IMR-90 (cell line): ENCODE measurements around the gene CAVIN2. TPM values are rescaled to one million over a fixed set of nuclear protein-coding genes. Genes with fewer than 3 reads are reported as not detected.

Experiments
- ATAC-seq: fragments of 200-7000 bp; cut with Tn5 transposase; 2 replicates; pipeline ENCODE4 v1.9.1; 2020; ENCODE audit warnings: low read depth, mild to moderate bottlenecking, moderate library complexity
- BruUV-seq: library from RNA; stranded (reverse); fragments of 400-500 nt; replicated peaks from 2 replicates; lab custom pipeline; 2021; lab: Mats Ljungman, UMichigan
- CTCF ChIA-PET: fragments of 300-600 bp; formaldehyde crosslinking; extraction: SDS; loops from one replicate; lab custom pipeline; 2021; ENCODE audit warnings: antibody characterized with exemption; lab: Yijun Ruan, JAX
- POLR2A ChIA-PET: fragments of 300-600 bp; sonication (Branson Sonifier 250); formaldehyde crosslinking; loops from one replicate; lab custom pipeline; 2022; ENCODE audit warnings: antibody characterized with exemption; ENCODE audit not compliant: unreplicated experiment; lab: Charles Lee
- DNase-seq: peaks from one replicate; pipeline ENCODE4 v3.0.0; 2013
- H2AFZ ChIP-seq: replicated peaks from 2 replicates; pipeline ENCODE3; 2013; ENCODE audit warnings: low read length, mild to moderate bottlenecking; ENCODE audit not compliant: poor library complexity
- H2AK5ac ChIP-seq: 2 replicates; pipeline ENCODE4 v1.6.1; 2013; ENCODE audit warnings: low read depth, low read length, inconsistent platforms
- H2AK9ac ChIP-seq: replicated peaks from 2 replicates; pipeline ENCODE3; 2013; ENCODE audit warnings: mild to moderate bottlenecking, low read depth, low read length, moderate library complexity; ENCODE audit not compliant: poor library complexity
- H2BK120ac ChIP-seq: 2 replicates; pipeline ENCODE4 v1.6.1; 2013; ENCODE audit warnings: low read depth, low read length, inconsistent platforms
- H2BK15ac ChIP-seq: 3 replicates; pipeline ENCODE4 v1.6.1; 2013; ENCODE audit warnings: low read depth, low read length, inconsistent platforms
- H2BK20ac ChIP-seq: 2 replicates; pipeline ENCODE4 v1.6.1; 2013; ENCODE audit warnings: low read depth, mild to moderate bottlenecking, inconsistent platforms, low read length, moderate library complexity
- H2BK5ac ChIP-seq: 2 replicates; pipeline ENCODE4 v1.6.1; 2013; ENCODE audit warnings: mild to moderate bottlenecking, low read depth, low read length, inconsistent platforms; ENCODE audit not compliant: poor library complexity, severe bottlenecking
- H3K14ac ChIP-seq: replicated peaks from 2 replicates; pipeline ENCODE4 v1.6.1; 2013; ENCODE audit warnings: low read depth, low read length, inconsistent platforms
- H3K18ac ChIP-seq: 2 replicates; pipeline ENCODE4 v1.6.1; 2013; ENCODE audit warnings: low read depth, low read length, control low read depth
- H3K23ac ChIP-seq: 2 replicates; pipeline ENCODE4 v1.6.1; 2013; ENCODE audit warnings: low read depth, low read length, inconsistent platforms
- H3K27ac ChIP-seq: 2 replicates; pipeline ENCODE4 v1.5.1; 2013; ENCODE audit warnings: mild to moderate bottlenecking, control low read depth, low read length; ENCODE audit not compliant: insufficient read depth
- H3K27me3 ChIP-seq: 2 replicates; pipeline ENCODE4 v1.6.1; 2013; ENCODE audit warnings: low read length; ENCODE audit not compliant: control insufficient read depth, insufficient read depth
- H3K36me3 ChIP-seq: 2 replicates; pipeline ENCODE4 v1.6.1; 2013; ENCODE audit warnings: low read length, mixed read lengths; ENCODE audit not compliant: control insufficient read depth, insufficient read depth
- H3K4ac ChIP-seq: 2 replicates; pipeline ENCODE4 v1.6.1; 2013; ENCODE audit warnings: low read depth, low read length, inconsistent platforms
- H3K4me1 ChIP-seq: 2 replicates; pipeline ENCODE4 v1.6.1; 2013; ENCODE audit warnings: low read length, mixed read lengths; ENCODE audit not compliant: control insufficient read depth, insufficient read depth
- H3K4me2 ChIP-seq: 2 replicates; pipeline ENCODE4 v1.6.1; 2013; ENCODE audit warnings: low read depth, mild to moderate bottlenecking, control low read depth, low read length, moderate library complexity
- H3K4me3 ChIP-seq: 2 replicates; pipeline ENCODE4 v1.5.1; 2013; ENCODE audit warnings: low read depth, mild to moderate bottlenecking, control low read depth, low read length, moderate library complexity; ENCODE audit not compliant: insufficient read depth
- H3K56ac ChIP-seq: 2 replicates; pipeline ENCODE4 v1.6.1; 2013; ENCODE audit warnings: low read length, inconsistent platforms; ENCODE audit not compliant: insufficient read depth; ENCODE audit errors: extremely low read depth
- H3K79me1 ChIP-seq, 2 experiments: 2 replicates each; pipeline ENCODE4 v1.6.1; 2013; ENCODE audit warnings: low read length in 2 of 2, inconsistent platforms in 1 of 2, low read depth in 1 of 2
- H3K9ac ChIP-seq: 2 replicates; pipeline ENCODE4 v1.6.1; 2013; ENCODE audit warnings: low read depth, low read length, control low read depth
- H3K9me1 ChIP-seq: 2 replicates; pipeline ENCODE4 v1.6.1; 2013; ENCODE audit warnings: low read length, inconsistent platforms; ENCODE audit not compliant: insufficient read depth
- H3K9me3 ChIP-seq: 2 replicates; pipeline ENCODE4 v1.6.1; 2013; ENCODE audit warnings: low read length; ENCODE audit not compliant: control insufficient read depth, insufficient read depth
- H4K20me1 ChIP-seq: 2 replicates; pipeline ENCODE4 v1.6.1; 2013; ENCODE audit warnings: low read length, inconsistent platforms; ENCODE audit not compliant: insufficient read depth
- H4K5ac ChIP-seq: 2 replicates; pipeline ENCODE4 v1.6.1; 2013; ENCODE audit warnings: mild to moderate bottlenecking, low read depth, low read length, control low read depth
- H4K8ac ChIP-seq, 2 experiments: 2 replicates each; pipeline ENCODE4 v1.6.1; 2013; ENCODE audit warnings: low read depth in 2 of 2, low read length in 2 of 2, control low read depth in 1 of 2, inconsistent platforms in 1 of 2
- H4K91ac ChIP-seq: 2 replicates; pipeline ENCODE4 v1.6.1; 2013; ENCODE audit warnings: low read depth, low read length, inconsistent platforms; ENCODE audit not compliant: insufficient read depth
- BHLHE40 ChIP-seq: fragments of 150-350 bp; IDR thresholded peaks from 2 replicates; pipeline ENCODE4 v1.6.1; 2016; ENCODE audit warnings: mild to moderate bottlenecking, low read depth, low read length
- CHD1 ChIP-seq: IDR thresholded peaks from 2 replicates; pipeline ENCODE4 v1.6.1; 2012; ENCODE audit warnings: low read depth, low read length, improper control_type of control experiment
- FOS ChIP-seq: fragments of 150-350 bp; IDR thresholded peaks from 2 replicates; pipeline ENCODE4 v1.6.1; 2016; ENCODE audit warnings: low read depth, low read length
- MAFK ChIP-seq: IDR thresholded peaks from 2 replicates; pipeline ENCODE4 v1.6.1; 2012; ENCODE audit warnings: low read depth, low read length, improper control_type of control experiment
- MAZ ChIP-seq: IDR thresholded peaks from 2 replicates; pipeline ENCODE4 v1.6.1; 2012; ENCODE audit warnings: low read depth, mild to moderate bottlenecking, low read length, improper control_type of control experiment, moderate library complexity, borderline replicate concordance
- MXI1 ChIP-seq: IDR thresholded peaks from 2 replicates; pipeline ENCODE4 v1.6.1; 2012; ENCODE audit warnings: low read depth, mild to moderate bottlenecking, low read length, moderate library complexity, borderline replicate concordance
- POLR2A ChIP-seq: IDR thresholded peaks from 2 replicates; pipeline ENCODE4 v1.6.1; 2012; ENCODE audit warnings: mild to moderate bottlenecking, low read depth, low read length
- RAD21 ChIP-seq: IDR thresholded peaks from 2 replicates; pipeline ENCODE4 v1.6.1; 2012; ENCODE audit warnings: low read length, improper control_type of control experiment
- RFX5 ChIP-seq: IDR thresholded peaks from 2 replicates; pipeline ENCODE4 v1.8.0; 2012; ENCODE audit warnings: low read depth, mild to moderate bottlenecking, low read length, moderate library complexity
- SMC3 ChIP-seq: fragments of 150-350 bp; IDR thresholded peaks from 2 replicates; pipeline ENCODE4 v1.6.1; 2016; ENCODE audit warnings: low read depth, mild to moderate bottlenecking, antibody characterized with exemption, low read length, moderate library complexity
- USF2 ChIP-seq: fragments of 150-350 bp; IDR thresholded peaks from 2 replicates; pipeline ENCODE4 v1.6.1; 2017; ENCODE audit warnings: mild to moderate bottlenecking, antibody characterized with exemption, low read length, low read depth
- WGBS, 2 experiments: methylation state at CpG; one replicate each; pipeline versions ENCODE4 v1.1.5 to v1.1.7; 2013; ENCODE audit warnings: missing lambda C conversion rate in 2 of 2; ENCODE audit not compliant: insufficient read length in 1 of 2; ENCODE audit errors: extremely low coverage in 2 of 2; 5-methylcytosine and 5-hydroxymethylcytosine counted together
- dilution Hi-C: fragments of 300-500 bp; cut with HindIII; formaldehyde crosslinking; loops from one replicate; pipeline ENCODE4 v1.14.3; 2018; ENCODE audit warnings: low sequenced_read_pairs; ENCODE audit not compliant: unreplicated experiment
- in situ Hi-C: fragments of 300-500 bp; cut with MboI; formaldehyde crosslinking; loops from 3 replicates; pipeline ENCODE4 v1.14.3; 2019; ENCODE audit warnings: low sequenced_read_pairs, inconsistent platforms, mixed read lengths
- intact Hi-C: fragments of 100-400 bp; cut with micrococcal nuclease; formaldehyde crosslinking; loops from 2 replicates; pipeline ENCODE4 v1.10.0; 2022
- polyA plus RNA-seq, 3 experiments: library from polyadenylated mRNA; depleted of rRNA; stranded (reverse); fragments of >200 nt; gene quantifications; 2 replicates each; pipeline ENCODE4 v1.2.3, GENCODE V29; 2012; ENCODE audit warnings: low replicate concordance in 1 of 3
- total RNA-seq: library from RNA; depleted of rRNA; stranded (reverse); fragments of >200 nt; gene quantifications from 2 replicates; pipeline ENCODE4 v1.2.3, GENCODE V29; 2012
- TF ChIP-seq, protein P1 (sequence below): conservative IDR thresholded peaks from 2 replicates; pipeline ENCODE4 v1.5.1; 2012; ENCODE audit warnings: mild to moderate bottlenecking, low read depth, low read length, improper control_type of control experiment

CAVIN2 gene
- total and polyA plus RNA-seq, 2 of the 4 experiments (the other 2 are of a cell fraction): 7.7 to 11.5 TPM

GRCh38 chr2:191857886-191858285 is 11.0 kb upstream of the CAVIN2 start:
- ChIA-PET CTCF (interaction anchor here (2.2 kb wide), 1 partner anchor 9 kb away, joined by 7 read pairs; no protein-coding TSS in a partner anchor), POLR2A (no interaction called here)
- Histone ChIP-seq H3K4me1 (peaks cover 2% of the 10 kb centered on the region; the same call in 1 of the 2 replicates), H2BK15ac (peak overlapping the region; percentile 14; the same call in 1 of the 3 replicates), H3K27ac (no peak overlapping the region), H3K56ac (no peak overlapping the region), H4K5ac (no peak overlapping the region), H3K4me3 (no peak overlapping the region), H3K9me3 (no peaks in the 10 kb centered on the region; the same call in 1 of the 2 replicates), H2BK5ac (no peak overlapping the region), H2BK20ac (no peak overlapping the region), H2AK5ac (peak overlapping the region; percentile 46; the same call in 1 of the 2 replicates), H2AFZ (no peak overlapping the region), H3K23ac (no peak overlapping the region), H3K79me1 (no peaks in the 10 kb centered on the region), H3K4me2 (no peak overlapping the region), H2AK9ac (no peak overlapping the region), H3K36me3 (no peaks in the 10 kb centered on the region), H3K14ac (no peak overlapping the region), H4K20me1 (no peaks in the 10 kb centered on the region), H4K8ac (0 out of 4 replicates have a peak overlapping the region, but pooled peaks of 1 of the 2 experiments have one; percentile 9), H3K27me3 (no peaks in the 10 kb centered on the region), H3K18ac (no peak overlapping the region), H3K9ac (no peak overlapping the region), H4K91ac (peak overlapping the region; percentile 32; the same call in 1 of the 2 replicates), H3K9me1 (no peaks in the 10 kb centered on the region), H2BK120ac (peak overlapping the region; percentile 18; the same call in 1 of the 2 replicates), H3K4ac (peak overlapping the region; percentile 32; the same call in 1 of the 2 replicates)
- ATAC-seq (no peak), DNase-seq (no peak)
- dilution Hi-C loops: no loop called here
- TF ChIP-seq SMC3: no peak
- TF ChIP-seq CHD1: no peak
- no peak for TF ChIP-seq MAFK
- no peak for TF ChIP-seq BHLHE40
- TF ChIP-seq FOS: no peak
- no peak for TF ChIP-seq USF2
- no peak for TF ChIP-seq POLR2A
- no peak for TF ChIP-seq MAZ
- no peak for TF ChIP-seq RAD21
- TF ChIP-seq, protein P1, sequence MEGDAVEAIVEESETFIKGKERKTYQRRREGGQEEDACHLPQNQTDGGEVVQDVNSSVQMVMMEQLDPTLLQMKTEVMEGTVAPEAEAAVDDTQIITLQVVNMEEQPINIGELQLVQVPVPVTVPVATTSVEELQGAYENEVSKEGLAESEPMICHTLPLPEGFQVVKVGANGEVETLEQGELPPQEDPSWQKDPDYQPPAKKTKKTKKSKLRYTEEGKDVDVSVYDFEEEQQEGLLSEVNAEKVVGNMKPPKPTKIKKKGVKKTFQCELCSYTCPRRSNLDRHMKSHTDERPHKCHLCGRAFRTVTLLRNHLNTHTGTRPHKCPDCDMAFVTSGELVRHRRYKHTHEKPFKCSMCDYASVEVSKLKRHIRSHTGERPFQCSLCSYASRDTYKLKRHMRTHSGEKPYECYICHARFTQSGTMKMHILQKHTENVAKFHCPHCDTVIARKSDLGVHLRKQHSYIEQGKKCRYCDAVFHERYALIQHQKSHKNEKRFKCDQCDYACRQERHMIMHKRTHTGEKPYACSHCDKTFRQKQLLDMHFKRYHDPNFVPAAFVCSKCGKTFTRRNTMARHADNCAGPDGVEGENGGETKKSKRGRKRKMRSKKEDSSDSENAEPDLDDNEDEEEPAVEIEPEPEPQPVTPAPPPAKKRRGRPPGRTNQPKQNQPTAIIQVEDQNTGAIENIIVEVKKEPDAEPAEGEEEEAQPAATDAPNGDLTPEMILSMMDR: no peak
- no peak for TF ChIP-seq MXI1
- TF ChIP-seq RFX5: no peak
- in situ Hi-C loops: no loop called here
- no CpG with 5 or more reads among the region's 3 CpGs for WGBS, 2 experiments
- intact Hi-C loops: no loop called here
- BruUV-seq: no TSS peak
